Measurements from ENCODE around the gene PLAC8L1.
"Not testable (repeated sequence)": the region's sequence is repeated elsewhere in the genome, so short reads cannot be mapped to it uniquely, and the experiment has no call there.

The PLAC8L1 gene, protein sequence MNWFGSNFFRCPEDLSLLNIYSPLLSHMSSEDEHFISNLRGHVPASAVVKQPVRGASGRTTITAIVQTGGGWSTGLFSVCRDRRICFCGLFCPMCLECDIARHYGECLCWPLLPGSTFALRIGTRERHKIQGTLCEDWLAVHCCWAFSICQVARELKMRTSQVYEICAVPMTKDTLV

DNA sequence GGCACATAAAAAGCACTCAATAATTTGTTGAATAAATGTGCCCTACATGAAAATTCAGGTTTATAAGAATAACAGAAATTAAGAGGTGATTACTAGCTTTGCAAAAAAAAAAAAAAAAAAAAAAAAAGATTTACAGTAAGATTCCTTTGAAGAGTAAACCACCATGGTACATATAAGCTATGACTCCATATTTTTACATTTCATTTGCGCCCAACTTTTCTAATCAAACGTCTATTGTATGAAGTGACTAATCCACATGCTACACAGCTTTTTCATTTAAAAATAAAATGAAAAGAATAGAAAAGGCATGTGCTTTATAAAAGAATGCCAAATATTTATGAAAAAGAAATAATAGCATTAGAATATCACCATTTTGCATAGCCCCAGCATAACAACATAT, at the start of gene PLAC8L1:
Gene PLAC8L1, minus strand, starts transcription at position 101 of the 400 bp plus-strand sequence. CDS start 1,266 bp downstream, outside the sequence.
- DNase-seq: no peak

DNA sequence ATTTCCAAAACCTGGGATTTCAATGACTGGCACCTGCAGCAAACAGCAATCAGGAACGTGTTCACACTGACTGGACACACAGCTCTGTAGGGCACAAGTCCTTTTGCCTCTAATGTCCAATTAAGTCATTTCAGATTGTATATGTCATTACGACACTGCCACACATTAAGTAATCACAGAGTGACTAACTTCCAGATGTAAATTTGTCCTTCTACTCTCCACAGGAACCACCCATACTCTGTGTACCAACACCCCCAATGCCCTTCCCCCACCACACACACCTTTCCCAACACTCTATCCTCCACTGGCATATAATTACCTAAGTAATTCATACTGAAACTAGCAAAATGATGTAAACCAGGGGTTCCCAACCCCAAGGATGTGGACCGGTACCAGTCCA, 46.6 kb upstream of the PLAC8L1 start:
- DNase-seq: no peak

DNA sequence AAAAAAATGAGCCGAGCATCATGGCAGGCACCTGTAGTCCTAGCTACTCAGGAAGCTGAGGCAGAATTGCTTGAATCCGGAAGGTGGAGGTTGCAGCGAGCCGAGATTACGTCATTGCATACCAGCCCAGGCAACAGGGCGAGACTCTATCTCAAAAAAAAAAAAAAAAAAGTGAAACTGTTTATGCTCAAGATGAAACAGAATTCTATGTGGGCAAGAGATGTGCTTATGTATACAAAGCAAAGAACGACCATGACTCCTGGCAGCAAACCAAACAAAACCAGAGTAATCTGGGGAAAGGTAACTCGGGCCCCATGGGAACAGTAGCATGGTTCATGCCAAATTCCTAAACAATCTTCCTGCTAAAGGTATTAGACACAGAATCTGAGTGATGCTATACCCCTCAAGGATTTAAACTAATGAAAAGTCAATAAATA, 32.6 kb upstream of the PLAC8L1 start:
- DNase-seq: no peak

DNA sequence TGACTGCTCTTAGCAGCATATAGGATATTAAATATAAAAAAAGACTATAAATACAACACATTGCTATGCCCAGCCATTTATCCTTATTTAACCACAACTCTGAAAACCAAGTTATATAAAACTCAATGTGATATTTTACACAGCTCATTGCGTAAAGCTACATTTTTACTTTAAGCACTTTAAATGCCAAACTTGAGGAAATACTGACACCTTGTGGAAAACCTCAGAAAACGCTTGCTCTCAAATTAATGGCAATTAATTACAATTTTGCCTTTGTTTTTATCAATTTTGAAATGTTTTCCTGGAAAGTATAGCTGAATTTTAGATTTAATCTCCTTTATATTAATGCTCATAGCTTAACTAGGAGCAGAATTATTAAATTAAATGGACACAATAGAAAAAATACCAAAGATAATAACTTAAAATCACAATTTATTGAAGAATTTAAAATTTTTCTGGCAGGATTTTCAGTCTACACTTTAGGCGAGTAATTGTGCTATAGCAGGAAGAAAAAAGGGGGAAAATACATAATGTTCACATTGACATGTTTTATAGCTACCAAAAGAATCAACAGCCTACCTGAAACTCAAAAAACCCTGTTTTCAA, 25.2 kb upstream of the PLAC8L1 start:
- no peak for DNase-seq

DNA sequence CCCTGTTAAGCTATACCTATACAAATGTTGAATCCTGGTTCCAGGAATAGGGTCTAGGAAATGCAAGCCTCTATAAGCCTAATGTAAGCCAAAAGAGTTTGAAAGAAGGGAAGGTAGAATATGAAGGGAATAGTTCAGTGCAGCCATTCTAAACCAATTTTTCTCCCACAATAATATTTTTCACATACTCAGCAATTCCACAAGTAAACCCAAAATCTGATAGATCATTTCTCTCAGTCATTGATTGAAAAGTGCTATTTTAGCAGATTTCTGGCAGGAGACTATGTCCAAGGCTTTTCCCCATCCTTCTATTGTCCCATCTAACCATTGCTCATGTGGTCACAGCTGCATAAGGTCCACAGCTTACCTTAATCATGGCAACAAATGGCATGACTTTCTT, 20.7 kb upstream of the PLAC8L1 start:
- DNase-seq: no peak

DNA sequence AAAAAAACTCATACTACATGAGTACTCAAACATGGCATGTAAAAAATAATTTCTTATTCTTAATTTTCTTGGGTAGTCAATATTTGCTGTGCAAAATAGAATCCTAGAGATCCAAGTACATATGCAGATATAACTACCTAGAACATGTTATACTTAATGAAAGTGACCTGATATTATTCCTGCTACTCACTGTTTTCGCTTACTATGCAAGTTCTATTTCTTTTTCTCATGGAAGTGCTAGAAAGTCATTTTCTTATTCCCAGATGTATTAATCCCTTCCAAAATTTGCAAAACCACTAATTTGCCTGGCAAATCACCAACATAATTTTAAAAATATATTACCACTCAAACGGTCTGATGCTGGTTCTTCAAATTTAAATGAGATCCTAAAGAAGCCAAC, 19.2 kb upstream of the PLAC8L1 start:
- no peak for DNase-seq

DNA sequence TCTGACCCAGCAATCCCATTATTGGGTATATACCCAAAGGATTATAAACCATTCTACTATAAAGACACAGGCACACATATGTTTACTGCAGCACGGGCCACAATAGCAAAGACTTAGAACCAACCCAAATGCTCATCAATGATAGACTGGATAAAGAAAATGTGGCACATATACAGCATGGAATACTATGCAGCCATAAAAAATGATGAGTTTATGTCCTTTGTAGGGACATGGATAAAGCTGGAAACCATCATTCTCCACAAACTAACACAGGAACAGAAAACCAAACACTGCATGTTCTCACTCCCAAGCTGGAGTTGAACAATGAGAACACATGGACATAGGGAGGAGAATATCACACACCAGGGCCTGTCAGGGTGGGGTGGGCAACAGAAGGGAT, 16.1 kb upstream of the PLAC8L1 start:
- DNase-seq: not testable (repeated sequence)

DNA sequence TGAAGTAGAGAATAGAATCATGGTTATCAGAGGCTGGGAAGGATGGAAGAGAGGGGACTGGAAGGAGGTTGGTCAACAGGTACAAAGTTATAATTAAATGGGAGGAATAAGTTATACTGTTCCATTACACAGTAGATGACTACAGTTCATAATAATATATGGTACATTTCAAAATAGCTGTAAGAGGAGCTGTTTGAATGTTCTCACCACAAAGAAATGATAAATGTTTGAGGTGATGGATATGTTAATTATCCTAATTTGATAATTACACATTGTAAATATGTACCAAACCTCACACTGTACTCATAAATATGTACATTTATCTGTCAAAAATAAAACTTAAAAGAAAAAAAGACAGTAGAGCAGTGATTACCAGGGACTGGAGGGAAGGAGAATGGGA, 12.9 kb upstream of the PLAC8L1 start:
- no peak for DNase-seq

DNA sequence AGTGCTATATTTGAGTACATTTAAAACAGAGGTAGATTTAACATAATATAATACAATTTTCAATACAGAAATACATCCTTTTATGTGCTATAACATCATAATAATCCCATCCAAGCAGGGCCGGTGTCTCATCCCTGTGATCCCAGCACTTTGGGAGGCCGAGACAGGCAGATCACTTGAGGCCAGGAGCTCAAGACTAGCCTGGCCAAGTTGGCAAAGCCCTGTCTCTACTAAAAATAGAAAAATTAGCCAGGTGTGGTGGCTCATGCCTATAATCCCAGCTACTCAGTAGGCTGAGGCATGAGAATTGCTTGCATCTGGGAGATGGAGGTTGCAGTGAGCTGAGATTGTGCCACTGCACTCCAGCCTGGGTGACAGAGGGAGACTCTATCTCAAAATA, 11.8 kb upstream of the PLAC8L1 start:
- DNase-seq: not testable (repeated sequence)

DNA sequence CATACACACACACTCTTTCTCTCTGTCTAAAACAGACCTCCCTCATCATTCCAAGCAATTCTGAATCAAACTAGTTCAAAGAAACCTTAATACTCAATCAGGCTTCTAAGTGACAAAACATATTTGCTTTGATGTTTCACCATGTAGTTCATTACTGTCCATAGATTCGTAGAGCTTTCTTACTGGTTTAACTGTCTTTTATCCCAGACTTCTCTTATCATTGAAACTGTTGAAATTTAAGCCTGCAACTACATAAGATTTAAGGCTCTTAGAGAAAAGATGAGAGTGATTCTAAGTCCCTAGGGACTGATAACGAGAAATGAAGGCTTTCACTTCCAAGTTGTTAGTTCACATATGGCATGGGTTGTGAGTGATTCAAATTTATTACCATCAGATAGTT, 11.0 kb upstream of the PLAC8L1 start:
- no peak for DNase-seq

DNA sequence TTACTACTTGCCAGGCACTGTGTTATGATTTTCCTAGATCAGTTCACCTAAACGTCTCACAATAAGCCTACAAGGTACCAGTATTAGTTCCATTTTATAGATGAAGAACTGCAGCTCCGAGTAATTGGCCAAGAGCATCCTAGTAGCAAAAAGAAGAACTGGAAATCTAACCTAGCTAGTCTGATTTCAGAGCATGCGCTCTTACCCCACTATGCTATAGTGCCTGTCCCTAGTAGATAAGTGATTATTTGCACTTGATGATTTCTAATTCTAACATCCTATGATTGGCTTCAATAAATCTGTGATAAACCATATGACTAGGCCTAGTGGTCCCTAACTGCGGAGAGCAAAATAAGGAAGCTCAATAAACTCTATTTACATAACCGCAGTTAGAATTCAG, 7.1 kb upstream of the PLAC8L1 start:
- DNase-seq: no peak

DNA sequence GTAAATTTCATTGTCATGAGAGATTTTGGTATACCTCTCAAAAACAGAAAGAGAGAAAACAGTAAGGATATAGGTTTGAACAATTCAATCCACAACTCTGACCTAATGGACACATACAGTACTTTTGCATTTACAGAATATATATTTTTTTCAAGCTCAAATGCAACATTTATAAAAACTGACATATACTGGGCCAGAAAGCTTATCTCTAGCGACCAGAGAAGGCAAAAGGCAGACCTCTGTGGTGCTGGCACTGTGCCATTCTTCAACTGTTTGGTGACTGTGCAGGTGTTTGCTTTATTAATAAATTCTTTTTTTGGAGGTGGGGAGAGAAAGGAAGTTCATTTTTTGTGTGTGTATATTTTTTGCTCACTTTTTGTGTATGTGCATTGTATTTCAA, 6.0 kb upstream of the PLAC8L1 start:
- DNase-seq: no peak

DNA sequence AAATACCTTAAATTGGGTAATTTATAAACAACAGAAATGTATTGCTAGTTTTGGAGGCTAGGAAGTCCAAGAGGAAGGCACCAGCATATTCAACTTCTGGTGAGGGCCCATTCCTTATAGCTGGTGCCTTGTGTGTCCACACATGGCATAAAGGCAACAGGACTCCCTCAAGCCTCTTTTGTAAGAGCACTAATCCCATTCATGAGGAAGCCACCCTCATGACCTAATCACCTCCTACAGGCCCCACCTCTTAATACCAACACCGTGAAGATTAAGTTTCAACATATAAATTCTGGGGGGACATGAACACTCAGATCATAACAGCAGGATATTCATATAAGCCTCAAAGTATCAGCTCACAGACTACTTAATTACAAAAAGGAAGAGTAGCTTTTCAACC, 4.0 kb upstream of the PLAC8L1 start:
- no peak for DNase-seq

DNA sequence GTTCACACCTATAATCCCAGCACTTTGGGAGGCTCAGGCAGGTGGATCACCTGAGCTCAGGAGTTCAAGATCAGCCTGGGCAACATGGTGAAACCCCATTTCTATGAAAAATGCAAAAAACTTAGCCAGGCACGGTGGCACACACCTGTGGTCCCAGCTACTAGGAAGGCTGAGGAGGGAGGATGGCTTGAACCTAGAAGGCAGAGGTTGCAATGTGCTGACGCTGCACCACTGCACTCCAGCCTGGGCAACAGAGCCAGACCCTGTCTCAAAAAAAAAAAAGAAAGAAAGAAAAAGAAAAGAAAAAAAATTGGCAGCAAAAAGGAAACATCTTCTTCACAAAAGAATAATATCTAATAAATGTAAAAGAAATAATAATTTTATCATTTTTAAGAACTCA, 3.5 kb upstream of the PLAC8L1 start:
- not testable (repeated sequence) for DNase-seq

DNA sequence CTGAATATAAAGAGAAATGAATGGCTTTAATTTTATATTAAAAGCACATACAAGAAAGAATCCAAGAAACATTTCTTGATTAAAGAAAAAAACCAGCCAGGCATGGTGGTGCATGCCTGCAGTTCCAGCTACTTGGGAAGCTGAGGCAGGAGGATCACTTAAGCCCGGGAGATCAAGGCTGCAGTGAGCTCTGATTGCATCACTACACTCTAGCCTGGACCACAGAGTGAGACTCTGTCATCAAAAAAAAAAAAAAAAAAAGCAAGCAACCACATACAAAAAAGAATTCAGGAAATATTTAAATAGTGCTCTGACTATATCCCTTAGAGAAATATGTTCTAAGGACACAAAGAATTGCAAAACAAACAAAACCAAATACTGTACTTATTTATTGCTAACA, 2.5 kb upstream of the PLAC8L1 start:
- no peak for DNase-seq

DNA sequence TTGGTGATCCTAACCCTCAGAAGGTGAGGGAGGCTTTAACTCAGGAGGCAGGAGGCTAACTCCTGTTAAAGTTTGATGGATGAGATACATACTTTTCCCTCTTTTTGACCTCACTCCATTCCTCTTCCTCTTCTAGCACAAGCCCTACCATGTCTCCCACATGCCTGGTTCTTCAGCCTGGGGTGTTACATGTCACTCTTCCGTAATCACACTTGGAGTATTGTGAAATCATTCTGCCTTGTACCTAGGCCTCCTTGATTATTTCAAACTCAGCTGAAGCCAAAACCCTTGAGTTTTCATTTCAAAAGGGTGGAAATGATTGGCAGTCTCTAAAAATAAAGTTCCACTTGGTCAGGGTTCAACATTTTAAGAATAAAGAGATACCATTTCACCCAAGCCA, 1.8 kb downstream of the PLAC8L1 start:
- DNase-seq: no peak

DNA sequence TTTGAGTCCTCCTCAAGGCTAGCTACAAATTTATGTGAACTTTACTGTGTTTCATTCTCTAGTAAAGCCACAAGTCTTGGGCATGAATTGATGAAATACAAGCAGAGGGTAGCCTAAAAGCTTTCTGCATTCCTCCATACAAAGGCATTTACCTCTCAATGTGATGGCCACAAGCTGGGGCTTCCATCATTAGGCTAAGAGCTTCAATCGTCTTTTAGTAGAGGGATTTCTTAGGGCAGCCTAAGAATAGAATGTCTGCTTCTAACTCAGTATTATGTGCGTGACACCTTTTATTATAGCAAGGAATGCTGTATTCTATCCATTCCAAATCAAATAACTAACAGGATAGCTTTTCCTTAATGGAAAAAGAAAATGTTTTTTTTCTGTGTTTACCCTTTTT, 3.7 kb downstream of the PLAC8L1 start:
- no peak for DNase-seq

DNA sequence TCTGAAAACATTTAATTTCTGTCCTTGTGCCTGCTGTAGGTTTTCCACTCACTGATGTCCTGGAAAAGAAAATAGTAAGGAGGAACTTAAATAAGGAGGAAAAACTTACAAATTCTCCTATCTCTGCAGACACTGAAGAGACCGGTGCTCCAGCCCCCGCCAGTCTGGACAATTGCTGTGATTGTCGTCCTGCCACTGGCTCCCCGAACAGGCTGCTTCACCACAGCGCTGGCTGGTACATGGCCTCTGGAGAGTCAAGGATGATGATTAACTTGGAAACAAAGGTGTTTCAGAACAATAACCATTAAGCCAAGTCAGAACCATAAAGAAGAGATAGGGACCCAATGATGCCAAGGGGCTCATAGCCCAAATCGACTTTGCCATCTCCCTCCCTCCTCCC, 7.3 kb downstream of the PLAC8L1 start:
- no peak for DNase-seq

DNA sequence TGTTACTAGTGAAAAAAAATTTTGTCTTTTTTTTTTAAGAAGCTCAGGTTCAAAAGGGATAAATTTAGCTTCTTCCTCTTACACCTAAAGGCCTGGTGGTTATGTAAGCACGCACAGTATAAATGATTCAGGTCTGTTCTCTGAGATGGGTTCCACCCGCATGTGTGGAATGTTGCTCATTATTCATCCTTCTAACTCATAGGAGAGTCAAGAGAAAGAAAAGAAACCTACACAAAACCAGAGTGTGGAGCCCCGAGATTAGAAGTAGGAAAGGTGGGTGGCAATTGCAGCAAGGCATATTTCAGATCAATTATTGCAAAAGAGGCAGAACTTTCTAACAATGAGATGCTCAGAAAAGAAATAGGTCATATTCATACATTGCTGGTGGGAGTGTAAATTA, 13.5 kb downstream of the PLAC8L1 start:
- DNase-seq: no peak

DNA sequence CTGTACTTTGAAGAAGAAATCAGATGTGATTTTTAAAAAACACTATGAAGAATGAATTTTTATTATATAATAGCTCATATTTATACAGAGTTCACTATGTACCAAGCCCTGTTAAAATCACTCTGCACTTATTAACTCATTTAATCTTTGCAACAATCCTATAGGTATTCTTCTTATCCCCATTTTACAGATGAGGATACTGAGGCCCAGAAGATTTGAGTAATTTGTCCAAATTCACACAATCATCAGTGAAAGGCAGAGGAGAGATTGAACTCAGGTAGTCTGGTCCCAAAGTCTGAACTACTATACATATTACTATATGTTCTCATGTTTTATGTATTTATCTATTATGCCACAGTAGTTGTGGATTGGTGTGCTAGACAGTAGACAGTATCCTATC, 16.1 kb downstream of the PLAC8L1 start:
- no peak for DNase-seq

DNA sequence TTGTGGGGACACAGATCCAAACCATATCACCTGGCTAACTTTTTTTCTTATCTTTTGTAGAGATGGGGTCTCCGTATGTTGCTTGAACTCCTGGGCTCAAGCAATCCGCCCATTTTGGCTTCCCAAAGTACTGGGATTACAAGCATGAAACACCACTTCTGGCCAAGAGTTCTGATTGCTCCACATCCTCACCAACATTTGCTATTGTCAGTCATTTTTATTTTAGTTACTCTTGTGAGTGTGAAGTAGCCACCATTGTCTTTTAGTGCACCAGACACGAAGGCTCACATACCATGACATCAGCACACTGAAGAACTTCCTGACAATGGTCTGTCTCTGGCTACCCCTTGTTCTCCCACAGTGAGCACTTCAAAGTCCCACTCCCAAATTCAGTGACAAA, 17.3 kb downstream of the PLAC8L1 start:
- no peak for DNase-seq

DNA sequence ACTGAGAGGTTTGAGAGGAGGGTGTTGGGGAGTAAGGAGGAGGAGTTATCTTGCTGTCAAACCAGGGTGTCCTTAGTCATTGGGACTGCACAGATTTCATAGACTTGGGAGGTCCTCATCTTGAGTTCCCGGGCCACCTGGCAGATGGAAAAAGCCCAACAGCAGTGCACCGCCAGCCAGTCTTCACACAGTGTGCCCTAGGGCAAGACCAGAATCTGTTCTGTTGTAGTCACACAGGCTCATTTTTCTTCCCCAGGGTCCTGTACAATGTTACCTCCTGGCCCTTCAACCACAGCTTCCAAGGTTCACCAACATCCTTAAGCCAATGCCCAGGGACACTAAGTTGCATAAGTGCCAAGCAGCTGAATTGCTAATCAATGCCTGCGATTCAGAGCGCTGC, 21.0 kb downstream of the PLAC8L1 start:
- no peak for DNase-seq

DNA sequence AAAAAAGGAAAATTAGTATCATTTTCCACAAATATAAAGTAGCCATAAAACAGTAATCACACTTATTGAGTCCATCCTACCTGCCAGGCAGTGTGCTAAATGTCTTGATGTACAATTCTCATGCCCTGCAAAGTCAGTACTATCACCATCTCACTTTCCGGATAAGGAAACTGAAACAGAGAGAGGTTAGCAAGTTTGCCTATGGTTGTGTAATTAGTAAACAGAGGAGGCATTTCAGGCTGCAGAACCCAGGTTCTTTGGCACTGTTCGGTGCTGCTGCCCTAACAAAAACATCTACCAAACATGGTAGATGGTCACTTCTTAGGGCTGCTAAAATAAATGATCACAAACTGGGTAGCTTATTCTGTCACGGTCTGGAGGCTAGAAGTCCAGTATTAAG, 22.6 kb downstream of the PLAC8L1 start:
- no peak for DNase-seq

DNA sequence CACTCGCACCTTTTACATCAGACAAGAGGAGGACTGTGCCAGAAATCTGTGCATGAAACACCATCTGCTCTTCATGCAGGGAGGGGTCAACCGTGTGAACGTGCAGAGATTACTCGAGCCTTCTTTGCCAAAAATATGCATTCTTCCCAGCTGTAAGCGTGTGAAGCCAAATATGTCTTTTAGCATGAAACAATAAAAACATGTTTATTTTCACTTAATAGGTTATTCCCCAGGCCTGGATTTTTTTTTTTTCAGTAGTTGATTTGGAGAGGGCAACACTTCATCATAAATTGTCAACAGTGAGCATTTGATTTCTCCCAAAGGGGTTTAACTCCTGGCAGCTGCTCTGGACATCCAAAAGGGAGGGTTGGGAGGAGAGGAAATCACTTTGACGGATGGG, 23.8 kb downstream of the PLAC8L1 start:
- DNase-seq: peak; percentile 63

DNA sequence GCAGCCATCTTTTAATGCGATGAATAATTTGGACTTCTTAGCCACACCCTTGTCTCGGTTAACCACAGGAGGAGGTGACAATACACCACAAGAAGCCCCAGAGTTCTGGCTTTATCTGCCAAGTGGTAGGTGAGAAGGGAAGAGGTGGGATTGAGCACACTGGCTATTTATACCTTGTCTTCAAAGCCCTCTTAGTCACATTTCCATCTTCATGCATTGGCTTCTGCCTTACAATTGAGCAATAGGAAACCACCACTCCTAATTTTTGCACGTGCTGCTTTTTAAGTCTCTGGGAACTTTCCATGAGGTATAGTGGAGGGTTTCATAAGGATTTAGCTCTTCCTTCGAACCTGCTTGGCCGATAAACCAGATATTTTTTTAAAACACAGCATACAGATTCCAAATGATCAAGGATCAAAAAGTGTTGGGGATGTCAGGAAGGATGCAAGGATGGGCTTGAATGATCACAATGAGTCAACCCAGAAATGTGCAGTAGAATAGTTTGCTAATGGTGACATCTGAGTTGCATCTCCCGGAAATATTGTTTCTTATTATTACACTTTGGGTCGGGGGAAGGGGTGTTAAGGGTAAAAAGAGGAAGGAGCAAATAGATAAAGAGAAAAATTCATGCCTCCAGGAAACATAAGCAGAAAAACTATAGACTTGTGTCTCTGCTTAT, 25.5 kb downstream of the PLAC8L1 start:
- no peak for DNase-seq
